ENCODE measurements around the gene ZBTB44. TPM values are rescaled to one million over a fixed set of nuclear protein-coding genes. Genes with fewer than 3 reads are reported as not detected.

ZBTB44 gene
- polyA plus RNA-seq, 1 of the 3 experiments (the other 2 are of a cell fraction) = 5.0 TPM

- Histone ChIP-seq H3K4me2 (no peak overlapping the region), H3K9me3 (peaks cover 7% of the 10 kb centered on the region; the same call in 1 of the 2 replicates), H2AFZ (ENCODE audit: low read depth) (no peak overlapping the region), H3K4me3 (ENCODE audit: low read depth in 2 of 2, low read length in 1 of 2) (no peak overlapping the region), H3K36me3 (replicated peaks in 1 of 2; ENCODE audit: control insufficient read depth in 1 of 2, insufficient read depth in 2 of 2, low read length in 1 of 2) (no peaks in the 10 kb centered on the region), H3K27me3 (ENCODE audit: insufficient read depth) (no peaks in the 10 kb centered on the region), H3K4me1 (ENCODE audit: control insufficient read depth in 1 of 2, insufficient read depth in 2 of 2, low read depth in 1 of 2, low read length in 1 of 2) (peaks cover 6 to 7% of the 10 kb centered on the region in 2 experiments; a peak in 3 of 4 replicates), H3F3A (replicated peaks; ENCODE audit: insufficient read depth) (no peaks in the 10 kb centered on the region), H3K9me2 (no peaks in the 10 kb centered on the region), H4K20me1 (ENCODE audit: insufficient read depth) (no peaks in the 10 kb centered on the region; the same call in 1 of the 2 replicates), H3K27ac (ENCODE audit: low read depth in 2 of 2, low read length in 1 of 2) (no peak overlapping the region), H3K9ac (no peak overlapping the region), H3K79me2 (ENCODE audit: insufficient read depth) (peaks cover 79% of the 10 kb centered on the region)
- WGBS (ENCODE audit: low lambda C conversion rate) = over 99% methylated on average over 7 of the region's 7 CpGs
- POLR2A ChIA-PET = interaction anchor here (0.5 kb wide), 1 partner anchor 1156 kb away, joined by 3 read pairs; no protein-coding TSS in a partner anchor
- TF ChIP-seq REST (IDR thresholded peaks at IDR 0.05; ENCODE audit: low read depth, low read length) = no peak
- DNase-seq = no peak
- CTCF ChIA-PET = no interaction called here
Measured at GRCh38 chr11:130308059-130308458, 6.7 kb downstream of the ZBTB44 start.

- CTCF ChIA-PET = interaction anchor here (0.8 kb wide), 1 partner anchor 23 kb away, joined by 3 read pairs; no protein-coding TSS in a partner anchor
- H3K27me3 ChIP-seq (ENCODE audit: insufficient read depth) = no peaks in the 10 kb centered on the region
- no peak for DNase-seq
- no peaks in the 10 kb centered on the region for H3F3A ChIP-seq (replicated peaks; ENCODE audit: insufficient read depth)
- peaks cover 7% of the 10 kb centered on the region; the same call in 1 of the 2 replicates for H3K9me3 ChIP-seq
- no peak overlapping the region for H3K27ac ChIP-seq (ENCODE audit: low read depth in 2 of 2, low read length in 1 of 2)
- POLR2A ChIA-PET = no interaction called here
- no peak overlapping the region for H3K9ac ChIP-seq
- WGBS (ENCODE audit: low lambda C conversion rate) = 91% methylated on average over 2 of the region's 2 CpGs
- H3K4me3 ChIP-seq (ENCODE audit: low read depth in 2 of 2, low read length in 1 of 2) = no peak overlapping the region
- H2AFZ ChIP-seq (ENCODE audit: low read depth) = no peak overlapping the region
- H4K20me1 ChIP-seq (ENCODE audit: insufficient read depth) = no peaks in the 10 kb centered on the region; the same call in 1 of the 2 replicates
- no peak overlapping the region for H3K4me2 ChIP-seq
- H3K79me2 ChIP-seq (ENCODE audit: insufficient read depth) = peaks cover 63% of the 10 kb centered on the region
- no peaks in the 10 kb centered on the region for H3K9me2 ChIP-seq
- peaks cover 0 to 4% of the 10 kb centered on the region in 2 experiments; a peak in 1 of 4 replicates for H3K4me1 ChIP-seq (ENCODE audit: control insufficient read depth in 1 of 2, insufficient read depth in 2 of 2, low read depth in 1 of 2, low read length in 1 of 2)
- no peaks in the 10 kb centered on the region for H3K36me3 ChIP-seq (replicated peaks in 1 of 2; ENCODE audit: control insufficient read depth in 1 of 2, insufficient read depth in 2 of 2, low read length in 1 of 2)
- TF ChIP-seq FOXJ3 (CRISPR knock-in tag; IDR thresholded peaks at IDR 0.05) (no peak), JUND (IDR thresholded peaks at IDR 0.05) (no peak), SIN3A (IDR thresholded peaks at IDR 0.05; ENCODE audit: borderline replicate concordance, low read depth, low read length) (no peak), EP300 (IDR thresholded peaks at IDR 0.05; ENCODE audit: borderline replicate concordance in 1 of 2, low read depth in 1 of 2, low read length in 1 of 2) (no peak), FOSL2 (IDR thresholded peaks at IDR 0.05; ENCODE audit: borderline replicate concordance, low read depth) (no peak), GATA2 (CRISPR knock-in tag; IDR thresholded peaks at IDR 0.05) (no peak), FOXM1 (IDR thresholded peaks at IDR 0.05; ENCODE audit: low read depth) (no peak), NRF1 (IDR thresholded peaks at IDR 0.05; ENCODE audit: low read depth, low read length) (no peak), MAX (IDR thresholded peaks at IDR 0.05; ENCODE audit: low read depth) (no peak), RAD21 (IDR thresholded peaks at IDR 0.05; ENCODE audit: low read length) (no peak), REST (IDR thresholded peaks at IDR 0.05; ENCODE audit: low read depth, low read length) (no peak), USF2 (IDR thresholded peaks at IDR 0.05; ENCODE audit: borderline replicate concordance, low read depth, low read length) (no peak), EZH2phosphoT487 (IDR thresholded peaks at IDR 0.05; ENCODE audit: borderline replicate concordance, low read depth) (no peak), RFX5 (IDR thresholded peaks at IDR 0.05; ENCODE audit: low read length) (no peak), MEF2A (IDR thresholded peaks at IDR 0.05; ENCODE audit: borderline replicate concordance, low read depth) (no peak), POLR2AphosphoS5 (IDR thresholded peaks at IDR 0.05; ENCODE audit: low read depth, low read length) (no peak), ELF1 (IDR thresholded peaks at IDR 0.05) (no peak), IRF3 (IDR thresholded peaks at IDR 0.05; ENCODE audit: low read depth, low read length) (no peak)
Measured at GRCh38 chr11:130304651-130305050, 10.1 kb downstream of the ZBTB44 start.

Measured in SK-N-SH (cell line).